H9 (cell line): ENCODE results near the gene ATG13. TPM values are rescaled to one million over a fixed set of nuclear protein-coding genes. Genes with fewer than 3 reads are reported as not detected.
A peak's percentile ranks its signal among the peaks of the same experiment; 100 is the strongest.

Source experiments
- DNase-seq: peaks from one replicate; pipeline ENCODE4 v3.0.0-alpha.2; 2017
- H2AFZ ChIP-seq: one replicate; pipeline ENCODE4 v1.6.1; 2013; ENCODE audit warnings: mild to moderate bottlenecking, low read length, control low read depth, moderate library complexity
- H2AK5ac ChIP-seq: 2 replicates; pipeline ENCODE4 v1.6.1; 2013; ENCODE audit warnings: low read length, control low read depth, mixed read lengths; ENCODE audit not compliant: insufficient read length
- H2BK120ac ChIP-seq: one replicate; pipeline ENCODE4 v1.6.1; 2013; ENCODE audit warnings: low read depth, mild to moderate bottlenecking, low read length, control low read depth, inconsistent platforms; ENCODE audit not compliant: poor library complexity, severe bottlenecking
- H2BK12ac ChIP-seq: 2 replicates; pipeline ENCODE4 v1.6.1; 2013; ENCODE audit warnings: low read length, control low read depth, mixed read lengths, low read depth; ENCODE audit not compliant: insufficient read length
- H2BK15ac ChIP-seq: 2 replicates; pipeline ENCODE4 v1.6.1; 2013; ENCODE audit warnings: low read depth, low read length, control low read depth
- H2BK20ac ChIP-seq: one replicate; pipeline ENCODE4 v1.6.1; 2013; ENCODE audit warnings: low read depth, mild to moderate bottlenecking, low read length, control low read depth, inconsistent platforms; ENCODE audit not compliant: poor library complexity, severe bottlenecking
- H2BK5ac ChIP-seq: 2 replicates; pipeline ENCODE4 v1.6.1; 2013; ENCODE audit warnings: low read length, control low read depth, mixed read lengths; ENCODE audit not compliant: insufficient read length
- H3K14ac ChIP-seq: 2 replicates; pipeline ENCODE4 v1.6.1; 2013; ENCODE audit warnings: low read length, control low read depth; ENCODE audit not compliant: insufficient read depth
- H3K18ac ChIP-seq: 2 replicates; pipeline ENCODE4 v1.6.1; 2013; ENCODE audit warnings: low read depth, mild to moderate bottlenecking, mixed read lengths, low read length, control low read depth; ENCODE audit not compliant: insufficient read length
- H3K23ac ChIP-seq: 2 replicates; pipeline ENCODE4 v1.6.1; 2013; ENCODE audit warnings: low read length, control low read depth, mixed read lengths, low read depth; ENCODE audit not compliant: insufficient read length
- H3K23me2 ChIP-seq: 2 replicates; pipeline ENCODE4 v1.6.1; 2013; ENCODE audit warnings: low read depth, mild to moderate bottlenecking, mixed read lengths, low read length, control low read depth; ENCODE audit not compliant: insufficient read length, poor library complexity, severe bottlenecking
- H3K27ac ChIP-seq: 2 replicates; pipeline ENCODE4 v1.5.1; 2013; ENCODE audit warnings: low read length, control low read depth, mixed read lengths, low read depth; ENCODE audit not compliant: insufficient read length
- H3K27me3 ChIP-seq: 2 replicates; pipeline ENCODE4 v1.6.1; 2013; ENCODE audit warnings: low read length, control low read depth, inconsistent platforms; ENCODE audit not compliant: insufficient read depth
- H3K4ac ChIP-seq: 2 replicates; pipeline ENCODE4 v1.6.1; 2013; ENCODE audit warnings: low read depth, mild to moderate bottlenecking, control low read depth, inconsistent platforms, low read length, moderate library complexity
- H3K4me1 ChIP-seq: 2 replicates; pipeline ENCODE4 v1.6.1; 2013; ENCODE audit warnings: low read length, control low read depth, inconsistent platforms; ENCODE audit not compliant: insufficient read depth
- H3K4me2 ChIP-seq: 2 replicates; pipeline ENCODE4 v1.6.1; 2013; ENCODE audit warnings: low read length, control low read depth, mixed read lengths; ENCODE audit not compliant: insufficient read length, insufficient read depth
- H3K56ac ChIP-seq: 2 replicates; pipeline ENCODE4 v1.6.1; 2013; ENCODE audit warnings: low read depth, mild to moderate bottlenecking, mixed read lengths, low read length, control low read depth; ENCODE audit not compliant: insufficient read length
- H3K79me1 ChIP-seq: 2 replicates; pipeline ENCODE4 v1.6.1; 2013; ENCODE audit warnings: low read depth, mild to moderate bottlenecking, moderate library complexity, low read length, control low read depth, inconsistent platforms; ENCODE audit not compliant: insufficient read depth, poor library complexity, severe bottlenecking
- H3K79me2 ChIP-seq: 2 replicates; pipeline ENCODE4 v1.6.1; 2013; ENCODE audit warnings: low read length, control low read depth, inconsistent platforms; ENCODE audit not compliant: insufficient read depth
- H3K9ac ChIP-seq: 2 replicates; pipeline ENCODE4 v1.6.1; 2013; ENCODE audit warnings: low read length, control low read depth, mixed read lengths; ENCODE audit not compliant: insufficient read length; ENCODE audit errors: extremely low read depth
- H3K9me3 ChIP-seq: one replicate; pipeline ENCODE4 v1.6.1; 2013; ENCODE audit warnings: low read depth, low read length, inconsistent platforms; ENCODE audit not compliant: control insufficient read depth
- H3T11ph ChIP-seq: one replicate; pipeline ENCODE4 v1.6.1; 2013; ENCODE audit warnings: mild to moderate bottlenecking, low read length, control low read depth, inconsistent platforms
- H4K20me1 ChIP-seq: one replicate; pipeline ENCODE4 v1.6.1; 2013; ENCODE audit not compliant: control insufficient read depth, insufficient read length, insufficient read depth
- H4K5ac ChIP-seq: 2 replicates; pipeline ENCODE4 v1.6.1; 2013; ENCODE audit warnings: low read depth, mild to moderate bottlenecking, mixed read lengths, low read length, control low read depth; ENCODE audit not compliant: insufficient read length
- H4K8ac ChIP-seq: replicated peaks from 2 replicates; pipeline ENCODE4 v1.6.1; 2013; ENCODE audit warnings: low read length, control low read depth, mixed read lengths, low read depth; ENCODE audit not compliant: insufficient read length
- H4K91ac ChIP-seq: 2 replicates; pipeline ENCODE4 v1.6.1; 2013; ENCODE audit warnings: low read depth, mild to moderate bottlenecking, moderate library complexity, mixed read lengths, low read length, control low read depth; ENCODE audit not compliant: insufficient read length
- H3K27ac Mint-ChIP-seq, 3 experiments: 2 replicates in 2 of 3; 3 replicates in 1 of 3; pipeline ENCODE4 v1.8.0; 2020 to 2021; ENCODE audit warnings: mixed read lengths in 3 of 3, mild to moderate bottlenecking in 1 of 3, moderate library complexity in 1 of 3
- H3K27me3 Mint-ChIP-seq: 2 replicates; pipeline ENCODE4 v1.8.0; 2021; ENCODE audit warnings: low read depth, mild to moderate bottlenecking, moderate library complexity, mixed read lengths
- H3K36me3 Mint-ChIP-seq, 3 experiments: 2 replicates in 2 of 3; 3 replicates in 1 of 3; pipeline ENCODE4 v1.8.0; 2020 to 2021; ENCODE audit warnings: low read depth in 3 of 3, mixed read lengths in 3 of 3; ENCODE audit not compliant: insufficient read depth in 1 of 3
- H3K4me1 Mint-ChIP-seq, 2 experiments: 2 replicates each; pipeline ENCODE4 v1.8.0; 2020; ENCODE audit warnings: mixed read lengths in 2 of 2
- H3K4me3 Mint-ChIP-seq, 2 experiments: 2 replicates in 1 of 2; 3 replicates in 1 of 2; pipeline ENCODE4 v1.8.0; 2020 to 2021; ENCODE audit warnings: mild to moderate bottlenecking in 2 of 2, mixed read lengths in 2 of 2, moderate library complexity in 1 of 2
- H3K9me3 Mint-ChIP-seq, 2 experiments: 2 replicates in 1 of 2; 3 replicates in 1 of 2; pipeline ENCODE4 v1.8.0; 2020; ENCODE audit warnings: mild to moderate bottlenecking in 2 of 2, mixed read lengths in 2 of 2, moderate library complexity in 1 of 2
- CTCF ChIP-seq: fragments of 200-600 bp; sonication (generic); conservative IDR thresholded peaks from 3 replicates; pipeline ENCODE4 v1.8.0; 2021; ENCODE audit warnings: antibody characterized with exemption, mild to moderate bottlenecking
- WGBS: extraction: QIAGEN DNeasy Blood & Tissue Kit; methylation state at CpG from one replicate; pipeline ENCODE4 v1.1.7; 2013; ENCODE audit warnings: missing lambda C conversion rate, low lambda C conversion rate, mixed read lengths; ENCODE audit not compliant: insufficient read length; ENCODE audit errors: extremely low coverage; 5-methylcytosine and 5-hydroxymethylcytosine counted together
- total RNA-seq: library from RNA; stranded (reverse); gene quantifications from 2 replicates; pipeline ENCODE4 v1.2.1, GENCODE V29; 2021

ATG13 gene
- total RNA-seq, 1 experiment from 2014 or later = 79.1 TPM

GRCh38 chr11:46698597-46698996 is 81.2 kb downstream of the ATG13 start:
- no peak overlapping the region for H3K56ac ChIP-seq
- no peak overlapping the region for H2AFZ ChIP-seq
- H3K4me2 ChIP-seq = no peak overlapping the region
- H4K91ac ChIP-seq = no peak overlapping the region
- no peaks in the 10 kb centered on the region for H3K9me3 ChIP-seq
- peaks cover 3% of the 10 kb centered on the region for H3K23me2 ChIP-seq
- peaks cover 15 to 20% of the 10 kb centered on the region in 2 experiments for H3K4me1 Mint-ChIP-seq
- no CpG with 5 or more reads among the region's 1 CpG for WGBS
- H3K4ac ChIP-seq = no peak overlapping the region
- no peaks in the 10 kb centered on the region for H3K27me3 ChIP-seq
- DNase-seq = no peak
- peaks cover 6% of the 10 kb centered on the region; the same call in 1 of the 2 replicates for H3K79me2 ChIP-seq
- H3K9me3 Mint-ChIP-seq = no peaks in the 10 kb centered on the region
- no peak overlapping the region for H2BK20ac ChIP-seq
- no peak overlapping the region for H4K8ac ChIP-seq
- H3K36me3 Mint-ChIP-seq = peaks cover 10 to 34% (median 34%) of the 10 kb centered on the region in 3 experiments; a peak in 6 of 7 replicates
- no peak overlapping the region for H2BK12ac ChIP-seq
- H3T11ph ChIP-seq = no peak overlapping the region
- H3K23ac ChIP-seq = no peak overlapping the region
- H3K9ac ChIP-seq = no peak overlapping the region
- H3K27ac Mint-ChIP-seq = no peak overlapping the region
- H2BK120ac ChIP-seq = no peak overlapping the region
- H3K79me1 ChIP-seq = no peaks in the 10 kb centered on the region
- H2BK15ac ChIP-seq = no peak overlapping the region
- no peaks in the 10 kb centered on the region for H4K20me1 ChIP-seq
- TF ChIP-seq CTCF = no peak
- no peak overlapping the region for H4K5ac ChIP-seq
- no peak overlapping the region for H3K18ac ChIP-seq
- no peak overlapping the region for H3K27ac ChIP-seq
- no peak overlapping the region for H3K14ac ChIP-seq
- H3K4me1 ChIP-seq = no peaks in the 10 kb centered on the region
- no peaks in the 10 kb centered on the region for H3K27me3 Mint-ChIP-seq
- peak overlapping the region in 1 of 2 experiments; percentile 8; a peak in 2 of 5 replicates for H3K4me3 Mint-ChIP-seq
- H2BK5ac ChIP-seq = no peak overlapping the region
- no peak overlapping the region for H2AK5ac ChIP-seq
